K562 (cell line): ENCODE measurements around the gene CLCNKA. TPM values are rescaled to one million over a fixed set of nuclear protein-coding genes. Genes with fewer than 3 reads are reported as not detected.

Source experiments
- CEBPG ChIP-seq, 3 experiments: fragments of 200-800 bp in 1 of 3; sonication (Bioruptor generic) in 1 of 3; sonication (generic) in 1 of 3; formaldehyde crosslinking in 1 of 3; IDR thresholded peaks in 2 of 3; conservative IDR thresholded peaks in 1 of 3; 2 replicates each; pipeline versions ENCODE4 v1.6.1 to v1.8.0; 2016 to 2022; ENCODE audit warnings: missing compliant biosample characterization in 2 of 3, missing genetic modification characterization in 2 of 3, mild to moderate bottlenecking in 1 of 3, missing genetic modification reagents in 1 of 3
- ETV1 ChIP-seq: fragments of 450-650 bp; conservative IDR thresholded peaks from 2 replicates; pipeline ENCODE4 v1.6.1; 2016; ENCODE audit warnings: missing genetic modification characterization, control low read depth, low read depth, missing compliant biosample characterization
- EZH2 ChIP-seq: IDR thresholded peaks from 2 replicates; pipeline ENCODE4 v1.6.1; 2012; ENCODE audit warnings: low read depth, mild to moderate bottlenecking, inconsistent platforms, low read length, borderline replicate concordance
- HDAC1 ChIP-seq, 2 experiments: fragments of 450-650 bp; IDR thresholded peaks; 2 replicates each; pipeline ENCODE4 v1.6.1; 2016 to 2017; ENCODE audit warnings: inconsistent platforms in 1 of 2, mild to moderate bottlenecking in 1 of 2, moderate library complexity in 1 of 2
- NRF1 ChIP-seq, 2 experiments: fragments of 450-650 bp; IDR thresholded peaks in 1 of 2; conservative IDR thresholded peaks in 1 of 2; 2 replicates each; pipeline ENCODE4 v1.6.1; 2014; ENCODE audit warnings: mild to moderate bottlenecking in 2 of 2
- PHB2 ChIP-seq: fragments of 450-650 bp; IDR thresholded peaks from 2 replicates; pipeline ENCODE4 v1.6.1; 2017; ENCODE audit warnings: low read depth
- TBL1XR1 ChIP-seq, 2 experiments: IDR thresholded peaks; 2 replicates each; pipeline ENCODE4 v1.6.1; 2012; ENCODE audit warnings: improper control_type of control experiment in 2 of 2, low read length in 2 of 2, mild to moderate bottlenecking in 1 of 2
- ZBTB1 ChIP-seq: sonication (generic); formaldehyde crosslinking; IDR thresholded peaks from 2 replicates; pipeline ENCODE4 v1.8.1; 2023; ENCODE audit warnings: missing genetic modification reagents, low read depth, mild to moderate bottlenecking, borderline replicate concordance
- polyA plus RNA-seq, 8 experiments: library from polyadenylated mRNA; depleted of rRNA in 4 of 8; stranded (reverse) in 5 of 8; unstranded in 3 of 8; fragments of >200 nt; fragmentation: Nextera tagmentation in 2 of 8; fragmentation: Illumina TruSeq in 1 of 8; extraction: Ambion mirVana in 2 of 8; extraction: Trizol in 1 of 8; gene quantifications; 2 replicates each; pipeline versions ENCODE4 v1.2.1 to v1.2.3, GENCODE V29; 2011 to 2014; ENCODE audit warnings: inconsistent platforms in 1 of 8, missing spikeins in 1 of 8
- total RNA-seq, 7 experiments: library from RNA; depleted of rRNA in 6 of 7; stranded (reverse); fragments of >200 nt in 6 of 7; fragmentation: Illumina TruSeq in 2 of 7; extraction: Trizol in 2 of 7; gene quantifications; 2 replicates each; pipeline versions ENCODE4 v1.2.1 to v1.2.3, GENCODE V29; 2011 to 2021; ENCODE audit warnings: low replicate concordance in 1 of 7
- TF ChIP-seq, protein P1 (sequence below), 2 experiments: fragments of 450-650 bp; formaldehyde crosslinking in 1 of 2; IDR thresholded peaks; 2 replicates each; pipeline versions ENCODE4 v1.4.0 to v1.6.1; 2014 to 2020; ENCODE audit warnings: mild to moderate bottlenecking in 2 of 2, borderline replicate concordance in 1 of 2, low read depth in 1 of 2
- TF ChIP-seq, protein P2 (sequence below): fragments of 450-650 bp; formaldehyde crosslinking; conservative IDR thresholded peaks from 2 replicates; pipeline ENCODE4 v1.4.0; 2022; ENCODE audit warnings: mild to moderate bottlenecking, missing genetic modification characterization
- TF ChIP-seq, protein P3 (sequence below): fragments of 450-650 bp; IDR thresholded peaks from 2 replicates; pipeline ENCODE4 v1.6.1; 2017; ENCODE audit warnings: antibody characterized with exemption, mild to moderate bottlenecking

Gene CLCNKA
- total and polyA plus RNA-seq, 9 of the 15 experiments (the other 6 are each of a cell fraction or from before 2014, with no cell fraction given) = 0.03 to 0.37 (median 0.10) TPM; not detected in 3

DNA sequence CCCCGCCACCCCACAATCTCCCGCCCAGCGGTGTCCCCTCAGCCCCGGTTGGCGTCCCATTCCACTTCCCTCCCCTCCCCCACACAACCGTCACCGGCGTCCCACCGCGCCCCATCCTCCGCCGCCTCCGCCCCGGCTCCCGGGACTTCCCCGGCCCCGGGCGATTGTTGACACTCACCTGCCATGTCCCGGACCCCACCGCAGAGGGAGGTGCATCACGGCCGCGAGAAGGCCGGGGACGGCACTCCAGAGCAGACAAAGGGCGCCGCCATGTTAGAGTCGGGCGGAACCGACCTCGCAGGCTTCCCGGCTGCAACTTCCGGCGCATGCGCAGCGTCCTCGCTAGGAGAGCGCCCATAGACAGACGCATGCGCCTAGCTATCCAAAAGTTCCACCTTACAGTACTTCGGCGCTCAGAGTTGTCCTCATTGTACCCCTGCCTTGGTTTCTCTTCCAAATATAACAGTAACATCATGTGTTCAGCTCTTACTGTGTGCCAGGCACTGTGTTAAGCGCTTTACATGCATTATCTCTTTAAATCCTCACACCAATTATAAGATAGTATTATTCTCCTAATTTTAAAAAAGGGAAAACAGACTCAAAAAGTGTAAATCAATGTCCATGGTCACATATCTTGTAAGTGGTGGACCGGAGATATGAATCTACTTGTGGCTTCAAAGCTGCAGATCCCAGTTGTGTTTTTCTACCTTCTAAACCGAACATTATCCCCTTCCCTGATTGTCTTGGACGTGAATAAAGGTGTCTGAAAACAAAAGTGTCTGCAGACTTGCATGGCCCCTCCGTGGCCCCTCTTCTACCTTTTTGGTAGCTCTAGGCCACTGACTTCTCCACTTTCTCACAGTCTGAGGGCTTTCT, 45.8 kb upstream of the CLCNKA start, which contains the start of gene ZBTB17 (continued):
- TF ChIP-seq, protein P1, sequence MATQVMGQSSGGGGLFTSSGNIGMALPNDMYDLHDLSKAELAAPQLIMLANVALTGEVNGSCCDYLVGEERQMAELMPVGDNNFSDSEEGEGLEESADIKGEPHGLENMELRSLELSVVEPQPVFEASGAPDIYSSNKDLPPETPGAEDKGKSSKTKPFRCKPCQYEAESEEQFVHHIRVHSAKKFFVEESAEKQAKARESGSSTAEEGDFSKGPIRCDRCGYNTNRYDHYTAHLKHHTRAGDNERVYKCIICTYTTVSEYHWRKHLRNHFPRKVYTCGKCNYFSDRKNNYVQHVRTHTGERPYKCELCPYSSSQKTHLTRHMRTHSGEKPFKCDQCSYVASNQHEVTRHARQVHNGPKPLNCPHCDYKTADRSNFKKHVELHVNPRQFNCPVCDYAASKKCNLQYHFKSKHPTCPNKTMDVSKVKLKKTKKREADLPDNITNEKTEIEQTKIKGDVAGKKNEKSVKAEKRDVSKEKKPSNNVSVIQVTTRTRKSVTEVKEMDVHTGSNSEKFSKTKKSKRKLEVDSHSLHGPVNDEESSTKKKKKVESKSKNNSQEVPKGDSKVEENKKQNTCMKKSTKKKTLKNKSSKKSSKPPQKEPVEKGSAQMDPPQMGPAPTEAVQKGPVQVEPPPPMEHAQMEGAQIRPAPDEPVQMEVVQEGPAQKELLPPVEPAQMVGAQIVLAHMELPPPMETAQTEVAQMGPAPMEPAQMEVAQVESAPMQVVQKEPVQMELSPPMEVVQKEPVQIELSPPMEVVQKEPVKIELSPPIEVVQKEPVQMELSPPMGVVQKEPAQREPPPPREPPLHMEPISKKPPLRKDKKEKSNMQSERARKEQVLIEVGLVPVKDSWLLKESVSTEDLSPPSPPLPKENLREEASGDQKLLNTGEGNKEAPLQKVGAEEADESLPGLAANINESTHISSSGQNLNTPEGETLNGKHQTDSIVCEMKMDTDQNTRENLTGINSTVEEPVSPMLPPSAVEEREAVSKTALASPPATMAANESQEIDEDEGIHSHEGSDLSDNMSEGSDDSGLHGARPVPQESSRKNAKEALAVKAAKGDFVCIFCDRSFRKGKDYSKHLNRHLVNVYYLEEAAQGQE (IDR thresholded peaks at IDR 0.05; ENCODE audit: borderline replicate concordance) = no peak
- TF ChIP-seq, protein P1 (CRISPR knock-in tag; IDR thresholded peaks at IDR 0.05; ENCODE audit: low read depth) = peak; percentile 72; the same call in 1 of the 2 replicates
- TF ChIP-seq TBL1XR1 (IDR thresholded peaks at IDR 0.05; ENCODE audit: low read length in 2 of 2) (no peak), ETV1 (tag) (peak; percentile 86), EZH2 (no peak), HDAC1 (IDR thresholded peaks at IDR 0.05) (peak; percentile 74 to 99; a peak in 3 of 4 replicates), CEBPG (CRISPR knock-in tag; IDR thresholded peaks at IDR 0.05) (no peak; the same call in 1 of the 2 replicates), CEBPG (tag; conservative IDR thresholded peaks at IDR 0.05 in 1 of 2, IDR thresholded peaks at IDR 0.05 in 1 of 2) (no peak), PHB2 (no peak), ZBTB1 (CRISPR knock-in tag) (no peak), NRF1 (conservative IDR thresholded peaks at IDR 0.05 in 1 of 2, IDR thresholded peaks at IDR 0.05 in 1 of 2) (peak; percentile 100)
- TF ChIP-seq, protein P2, sequence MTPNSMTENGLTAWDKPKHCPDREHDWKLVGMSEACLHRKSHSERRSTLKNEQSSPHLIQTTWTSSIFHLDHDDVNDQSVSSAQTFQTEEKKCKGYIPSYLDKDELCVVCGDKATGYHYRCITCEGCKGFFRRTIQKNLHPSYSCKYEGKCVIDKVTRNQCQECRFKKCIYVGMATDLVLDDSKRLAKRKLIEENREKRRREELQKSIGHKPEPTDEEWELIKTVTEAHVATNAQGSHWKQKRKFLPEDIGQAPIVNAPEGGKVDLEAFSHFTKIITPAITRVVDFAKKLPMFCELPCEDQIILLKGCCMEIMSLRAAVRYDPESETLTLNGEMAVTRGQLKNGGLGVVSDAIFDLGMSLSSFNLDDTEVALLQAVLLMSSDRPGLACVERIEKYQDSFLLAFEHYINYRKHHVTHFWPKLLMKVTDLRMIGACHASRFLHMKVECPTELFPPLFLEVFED (CRISPR knock-in tag) = no peak
- TF ChIP-seq, protein P3, sequence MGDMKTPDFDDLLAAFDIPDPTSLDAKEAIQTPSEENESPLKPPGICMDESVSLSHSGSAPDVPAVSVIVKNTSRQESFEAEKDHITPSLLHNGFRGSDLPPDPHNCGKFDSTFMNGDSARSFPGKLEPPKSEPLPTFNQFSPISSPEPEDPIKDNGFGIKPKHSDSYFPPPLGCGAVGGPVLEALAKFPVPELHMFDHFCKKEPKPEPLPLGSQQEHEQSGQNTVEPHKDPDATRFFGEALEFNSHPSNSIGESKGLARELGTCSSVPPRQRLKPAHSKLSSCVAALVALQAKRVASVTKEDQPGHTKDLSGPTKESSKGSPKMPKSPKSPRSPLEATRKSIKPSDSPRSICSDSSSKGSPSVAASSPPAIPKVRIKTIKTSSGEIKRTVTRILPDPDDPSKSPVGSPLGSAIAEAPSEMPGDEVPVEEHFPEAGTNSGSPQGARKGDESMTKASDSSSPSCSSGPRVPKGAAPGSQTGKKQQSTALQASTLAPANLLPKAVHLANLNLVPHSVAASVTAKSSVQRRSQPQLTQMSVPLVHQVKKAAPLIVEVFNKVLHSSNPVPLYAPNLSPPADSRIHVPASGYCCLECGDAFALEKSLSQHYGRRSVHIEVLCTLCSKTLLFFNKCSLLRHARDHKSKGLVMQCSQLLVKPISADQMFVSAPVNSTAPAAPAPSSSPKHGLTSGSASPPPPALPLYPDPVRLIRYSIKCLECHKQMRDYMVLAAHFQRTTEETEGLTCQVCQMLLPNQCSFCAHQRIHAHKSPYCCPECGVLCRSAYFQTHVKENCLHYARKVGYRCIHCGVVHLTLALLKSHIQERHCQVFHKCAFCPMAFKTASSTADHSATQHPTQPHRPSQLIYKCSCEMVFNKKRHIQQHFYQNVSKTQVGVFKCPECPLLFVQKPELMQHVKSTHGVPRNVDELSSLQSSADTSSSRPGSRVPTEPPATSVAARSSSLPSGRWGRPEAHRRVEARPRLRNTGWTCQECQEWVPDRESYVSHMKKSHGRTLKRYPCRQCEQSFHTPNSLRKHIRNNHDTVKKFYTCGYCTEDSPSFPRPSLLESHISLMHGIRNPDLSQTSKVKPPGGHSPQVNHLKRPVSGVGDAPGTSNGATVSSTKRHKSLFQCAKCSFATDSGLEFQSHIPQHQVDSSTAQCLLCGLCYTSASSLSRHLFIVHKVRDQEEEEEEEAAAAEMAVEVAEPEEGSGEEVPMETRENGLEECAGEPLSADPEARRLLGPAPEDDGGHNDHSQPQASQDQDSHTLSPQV = 0 out of 2 replicates have a peak, but pooled peaks have one; percentile 48
